GM12873 (cell line): ENCODE results near the gene KCNK7.

ENCODE experiments used
- CTCF ChIP-seq: IDR thresholded peaks from 2 replicates; pipeline ENCODE4 v1.5.1; 2012; ENCODE audit warnings: low read depth, mild to moderate bottlenecking, moderate library complexity, low read length, control low read depth; ENCODE audit not compliant: insufficient read depth; ENCODE audit errors: missing control alignments

KCNK7 gene

GRCh38 chr11:65612691-65613090 is 17.1 kb upstream of the KCNK7 start:
- TF ChIP-seq CTCF = no peak

- TF ChIP-seq CTCF = no peak
These were observed 16.4 kb upstream of the KCNK7 start for GRCh38 chr11:65611758-65612603.

- no peak for TF ChIP-seq CTCF
These were observed 15.6 kb upstream of the KCNK7 start for GRCh38 chr11:65611028-65611757.

- TF ChIP-seq CTCF = no peak
These were observed 14.8 kb upstream of the KCNK7 start for GRCh38 chr11:65610404-65610803.

GRCh38 chr11:65609665-65610064 is 14.1 kb upstream of the KCNK7 start:
- no peak for TF ChIP-seq CTCF

- TF ChIP-seq CTCF = no peak
These were observed 13.6 kb upstream of the KCNK7 start for GRCh38 chr11:65609229-65609628.

GRCh38 chr11:65607614-65608426 is 12.2 kb upstream of the KCNK7 start:
- TF ChIP-seq CTCF = no peak
